Stimulated activated CD4-positive, alpha-beta T cell treated with anti-CD3 and anti-CD28 coated beads, Interleukin-15, amount 100 ng/mL, for 48 hours (primary cell): ENCODE results near the gene PHACTR1.
"Not testable (repeated sequence)": the region's sequence is repeated elsewhere in the genome, so short reads cannot be mapped to it uniquely, and the experiment has no call there.

Experiments
- DNase-seq, 2 donors: peaks; one replicate each; pipeline ENCODE4 v3.0.0-alpha.2; 2020; ENCODE audit warnings: low read depth in 2 of 2

Gene PHACTR1

GRCh38 chr6:13103169-13103568 lies 386.6 kb downstream of the PHACTR1 start:
- no peak for DNase-seq

GRCh38 chr6:13105139-13105538 lies 388.6 kb downstream of the PHACTR1 start:
- no peak for DNase-seq

DNA sequence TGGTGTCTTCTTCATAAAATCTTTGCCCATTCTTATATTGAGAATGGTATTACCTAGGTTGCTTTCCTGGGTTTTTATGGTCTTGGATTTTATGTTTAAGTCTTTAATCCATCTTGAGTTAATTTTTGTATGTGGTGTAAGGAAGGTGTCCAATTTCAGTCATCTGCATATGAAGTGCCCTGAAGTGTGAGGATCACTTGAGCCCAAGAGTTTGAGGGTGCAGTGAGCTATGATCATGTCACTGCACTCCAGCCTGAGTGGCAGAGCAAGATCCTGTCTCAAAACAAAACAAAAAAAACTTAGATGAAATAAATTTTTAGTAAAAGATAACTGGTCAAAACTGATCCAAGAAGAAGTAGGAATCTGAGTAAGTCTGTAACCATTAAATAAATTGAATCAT lies 396.4 kb downstream of the PHACTR1 start:
- no peak for DNase-seq

DNA sequence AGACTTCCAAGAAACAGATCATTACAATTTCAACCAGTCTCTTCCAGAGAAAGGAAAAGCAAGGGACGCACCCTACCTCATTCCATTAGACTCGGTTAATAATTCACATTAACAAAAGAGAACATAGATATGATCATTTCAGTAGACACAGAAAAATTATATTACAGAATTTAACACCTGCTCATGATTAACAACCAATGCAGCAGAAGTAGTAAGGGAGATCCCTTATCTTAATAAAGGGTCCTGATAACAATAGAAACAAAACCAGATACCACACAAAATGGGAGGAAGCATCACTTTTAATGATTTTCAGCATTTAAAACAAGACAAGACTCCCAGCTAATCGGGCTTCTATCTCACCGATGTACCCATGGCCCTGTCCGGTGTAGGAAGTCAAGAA lies 396.8 kb downstream of the PHACTR1 start:
- no peak for DNase-seq

GRCh38 chr6:13113981-13114593 lies 397.5 kb downstream of the PHACTR1 start:
- DNase-seq = no peak

DNA sequence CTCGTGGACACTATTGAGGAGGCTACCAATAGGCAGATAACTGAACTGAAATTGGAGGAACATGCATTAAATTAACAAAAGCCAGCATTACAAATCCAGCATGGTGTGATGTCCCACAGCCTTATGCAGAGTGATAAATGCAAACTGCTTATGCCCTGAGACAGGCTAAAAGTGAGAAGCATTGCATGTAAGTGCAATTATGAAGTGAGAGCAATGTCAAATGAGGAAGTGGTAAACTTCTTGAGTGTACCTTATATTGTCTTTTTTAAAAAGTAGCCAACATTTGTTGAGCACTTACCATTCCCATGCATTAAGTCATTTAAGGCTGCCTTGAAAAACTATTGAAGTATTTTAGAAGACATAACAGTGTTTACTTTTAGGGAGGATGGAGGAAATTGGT lies 399.6 kb downstream of the PHACTR1 start:
- DNase-seq = no peak

- no peak for DNase-seq
Observed at GRCh38 chr6:13117570-13117969, 401.0 kb downstream of the PHACTR1 start.

DNA sequence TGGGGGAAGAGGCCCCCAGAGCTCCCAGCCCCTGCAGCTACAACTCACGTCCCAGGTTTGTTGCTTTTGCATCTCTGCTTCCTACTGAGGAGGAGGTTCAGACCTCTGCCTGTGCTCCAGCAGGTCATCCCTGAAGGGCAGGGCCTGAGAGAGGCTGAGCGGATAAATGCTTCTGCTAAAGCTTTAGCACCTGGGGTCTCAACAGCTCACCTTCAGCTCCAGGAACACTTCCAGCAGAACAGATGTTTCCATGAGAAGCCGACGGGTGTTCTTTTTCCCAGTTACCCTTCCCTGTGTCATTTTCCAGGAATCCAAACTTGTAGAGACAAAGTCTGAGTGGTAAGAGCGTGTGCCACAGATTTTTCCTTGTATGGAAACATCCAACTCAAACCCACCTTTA lies 403.0 kb downstream of the PHACTR1 start:
- DNase-seq = no peak

DNA sequence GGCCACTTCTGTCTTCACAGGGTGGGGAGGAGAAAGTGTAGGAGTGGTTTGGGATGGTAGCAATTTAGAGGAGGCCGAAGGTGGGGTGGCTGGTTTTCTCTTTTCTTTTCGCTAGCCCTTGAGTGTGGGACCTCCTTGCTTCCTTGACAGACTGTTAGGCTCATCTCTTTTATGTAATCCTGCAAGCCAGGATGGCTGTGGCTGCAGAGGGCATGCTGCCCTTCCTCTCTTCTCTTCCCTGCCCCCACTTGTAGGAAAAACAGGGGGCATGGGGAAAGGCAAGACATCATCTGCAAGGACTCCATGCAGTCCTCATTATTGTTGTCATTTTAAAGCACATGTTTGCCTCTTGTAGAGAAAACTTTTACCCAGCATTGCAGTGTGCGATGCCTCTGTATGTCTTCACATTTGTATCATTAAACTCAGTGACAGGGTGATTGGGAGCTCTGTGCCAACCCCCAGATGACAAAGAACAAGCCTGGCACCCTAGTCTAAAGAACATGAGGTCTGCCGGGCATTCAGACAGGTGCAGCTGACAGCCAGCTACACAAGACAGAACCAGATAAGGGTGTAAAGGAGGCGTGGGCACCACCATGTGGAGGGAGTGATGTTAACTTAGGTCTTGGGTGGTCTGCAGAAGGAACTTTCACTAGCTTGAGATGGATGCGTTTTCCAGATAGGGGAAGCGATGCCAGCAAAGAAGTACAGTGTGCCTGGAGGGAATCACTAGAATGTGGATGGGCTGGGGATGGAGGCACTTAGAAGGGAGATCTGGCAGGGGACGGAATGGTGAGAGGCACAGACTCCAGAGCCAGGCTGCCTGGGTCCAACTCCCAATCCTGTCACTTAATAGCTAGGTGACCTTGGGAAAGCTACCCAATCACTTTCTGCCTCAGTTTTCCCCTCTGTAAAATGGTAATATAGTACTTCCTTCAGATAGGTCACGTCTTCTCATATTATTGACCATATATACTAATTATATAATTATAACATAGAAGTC lies 404.2 kb downstream of the PHACTR1 start:
- DNase-seq = no peak

DNA sequence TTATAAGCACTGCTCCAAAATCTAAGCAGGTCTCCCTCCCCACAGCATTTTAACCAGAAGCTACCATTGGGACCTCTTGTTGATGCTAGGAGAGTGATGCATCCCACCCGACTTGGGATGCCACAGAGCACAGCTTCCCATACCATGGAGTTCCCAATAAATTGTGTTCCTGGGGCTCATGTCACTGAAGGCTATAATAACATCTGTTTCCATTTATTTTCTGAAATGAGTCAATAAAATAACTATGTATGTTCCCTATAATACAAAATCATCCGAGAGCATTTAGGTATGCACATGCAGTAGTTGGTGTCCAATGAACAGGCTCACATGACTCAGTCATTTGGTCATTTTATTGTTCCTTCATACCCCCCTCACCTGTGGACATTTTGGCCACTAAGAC lies 407.6 kb downstream of the PHACTR1 start:
- no peak for DNase-seq

DNA sequence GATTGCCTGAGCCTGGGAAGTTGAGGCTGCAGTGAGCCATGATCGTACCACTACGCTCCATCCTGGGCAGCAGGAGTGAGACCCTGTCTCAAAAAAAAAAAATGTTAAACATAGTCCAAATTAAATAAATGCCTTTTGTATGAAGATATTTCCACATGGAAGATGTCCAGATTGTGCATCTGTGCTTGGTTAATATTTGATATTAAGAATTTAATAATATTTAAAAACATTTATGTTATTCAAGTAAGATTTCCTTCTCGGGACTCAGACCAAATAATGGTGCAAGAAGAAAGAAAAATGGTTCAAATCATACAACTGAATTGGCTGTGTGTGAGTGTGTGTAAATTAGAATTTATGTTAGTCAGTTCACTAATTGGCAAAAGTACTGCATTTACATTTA lies 409.3 kb downstream of the PHACTR1 start:
- no peak for DNase-seq

DNA sequence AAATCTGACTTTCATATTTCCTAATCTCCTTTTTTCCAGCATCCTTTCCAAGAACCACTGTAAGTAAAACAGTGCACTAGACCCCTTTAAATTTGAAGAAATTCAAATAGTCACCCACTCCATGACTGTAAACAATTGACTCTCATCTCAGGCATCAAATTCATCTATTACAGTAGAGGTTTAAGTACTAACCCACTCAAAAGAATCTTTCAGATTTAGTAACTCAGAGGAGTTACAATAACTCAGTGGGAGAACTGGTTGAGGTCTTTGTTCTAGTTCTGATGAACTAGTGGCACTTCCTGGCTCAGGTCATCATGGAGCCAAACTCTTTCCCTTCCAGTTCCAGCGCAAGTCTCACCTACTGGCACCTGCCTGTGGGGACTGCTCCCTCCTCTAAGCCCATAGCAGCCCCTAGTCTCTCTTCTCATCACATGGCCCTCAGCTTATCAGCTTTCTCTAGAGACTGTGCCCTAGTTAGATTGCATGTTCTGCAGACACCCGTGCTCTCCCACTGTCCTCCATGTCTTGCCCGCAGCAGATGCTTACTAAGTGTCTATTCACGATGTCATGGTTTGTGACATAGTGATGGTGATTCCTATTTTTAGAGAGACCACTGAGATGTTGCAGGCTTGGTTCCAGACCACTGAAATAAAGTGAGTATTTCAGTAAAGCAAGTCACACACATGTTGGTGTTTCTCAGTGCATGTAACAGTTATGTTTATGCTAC lies 415.5 kb downstream of the PHACTR1 start:
- DNase-seq = no peak

- not testable (repeated sequence) for DNase-seq
Observed at GRCh38 chr6:13133894-13134293, 417.3 kb downstream of the PHACTR1 start.

DNA sequence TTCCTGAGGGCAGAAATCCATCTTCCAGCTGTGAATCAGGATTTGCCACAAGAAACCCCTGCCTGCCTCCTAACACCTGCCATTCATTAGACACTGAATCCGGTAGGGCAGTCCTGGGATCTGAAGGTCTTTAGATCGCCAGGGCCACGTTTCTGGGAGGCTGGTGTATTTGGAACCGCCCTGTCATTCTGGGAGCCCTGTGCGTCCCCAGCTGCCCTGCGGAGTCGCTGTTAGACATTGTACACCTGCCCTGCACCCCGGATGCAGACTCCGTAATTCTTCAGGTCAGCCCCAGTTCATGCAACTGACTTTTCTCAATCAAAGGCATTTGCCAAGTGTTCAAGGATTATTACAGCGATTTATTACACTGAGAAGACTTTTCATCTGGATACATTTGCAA lies 418.6 kb downstream of the PHACTR1 start:
- no peak for DNase-seq

DNA sequence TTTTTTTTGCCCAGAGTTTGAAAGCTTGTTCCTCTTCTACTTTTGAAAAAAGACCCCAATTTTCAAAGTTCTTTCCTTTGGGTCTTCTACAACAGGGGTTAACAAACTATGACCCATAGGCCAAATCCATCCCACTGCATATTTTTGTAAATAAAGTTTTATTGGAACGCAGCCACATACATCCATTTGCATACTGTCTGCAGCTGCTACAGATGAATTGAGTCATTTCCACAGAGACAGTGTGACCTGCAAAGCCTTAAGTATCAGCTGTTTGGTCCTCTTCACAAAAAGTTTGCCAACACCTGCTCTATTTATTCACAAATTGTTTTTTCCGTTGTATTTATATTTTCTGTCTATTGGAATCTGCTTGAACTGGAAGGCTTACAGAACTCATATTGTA lies 422.6 kb downstream of the PHACTR1 start:
- DNase-seq = no peak

- no peak for DNase-seq
Observed at GRCh38 chr6:13140980-13141379, 424.4 kb downstream of the PHACTR1 start.

- no peak for DNase-seq
Observed at GRCh38 chr6:13141387-13141786, 424.8 kb downstream of the PHACTR1 start.

DNA sequence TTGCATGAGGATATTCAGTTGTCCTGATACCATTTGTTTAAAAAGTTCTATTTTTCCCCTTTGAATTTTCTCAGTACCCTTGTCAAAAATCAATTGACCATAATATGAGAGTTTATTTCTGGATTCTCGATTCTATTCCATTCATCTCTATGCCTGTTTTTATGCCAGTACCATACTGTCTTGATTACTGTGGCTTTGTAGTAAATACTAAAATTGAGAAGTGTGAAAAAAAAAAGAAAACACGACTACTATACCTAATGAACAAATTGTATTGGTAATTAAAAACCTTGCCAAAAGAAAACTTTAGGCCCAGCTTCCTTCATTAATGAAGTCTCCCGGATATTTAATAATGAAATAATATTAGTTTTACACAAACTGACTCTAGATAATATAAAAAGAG lies 426.0 kb downstream of the PHACTR1 start:
- DNase-seq = no peak

- no peak for DNase-seq
Observed at GRCh38 chr6:13146442-13146841, 429.9 kb downstream of the PHACTR1 start.

GRCh38 chr6:13147376-13147775 lies 430.8 kb downstream of the PHACTR1 start:
- no peak for DNase-seq

- DNase-seq = no peak
Observed at GRCh38 chr6:13147782-13148181, 431.2 kb downstream of the PHACTR1 start.

DNA sequence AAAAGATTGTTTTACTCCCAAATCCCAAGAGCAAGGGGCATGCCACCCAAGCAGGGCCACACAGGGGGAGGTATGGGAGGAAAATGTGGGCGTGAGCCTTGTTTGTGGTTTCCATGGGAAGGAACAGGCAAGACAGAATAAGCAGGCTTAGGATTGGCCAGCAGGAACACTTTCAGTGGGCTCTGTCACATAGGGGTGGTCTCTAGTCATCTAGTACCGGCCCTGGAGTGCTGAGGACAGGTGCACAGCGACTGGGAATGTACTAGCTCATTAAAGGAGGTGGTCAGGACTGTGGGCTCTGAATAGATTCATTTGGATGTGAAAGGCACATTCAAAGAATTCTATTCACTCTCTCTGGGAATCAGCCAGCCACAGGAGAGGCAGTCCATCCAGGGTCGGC lies 436.2 kb downstream of the PHACTR1 start:
- DNase-seq = no peak

DNA sequence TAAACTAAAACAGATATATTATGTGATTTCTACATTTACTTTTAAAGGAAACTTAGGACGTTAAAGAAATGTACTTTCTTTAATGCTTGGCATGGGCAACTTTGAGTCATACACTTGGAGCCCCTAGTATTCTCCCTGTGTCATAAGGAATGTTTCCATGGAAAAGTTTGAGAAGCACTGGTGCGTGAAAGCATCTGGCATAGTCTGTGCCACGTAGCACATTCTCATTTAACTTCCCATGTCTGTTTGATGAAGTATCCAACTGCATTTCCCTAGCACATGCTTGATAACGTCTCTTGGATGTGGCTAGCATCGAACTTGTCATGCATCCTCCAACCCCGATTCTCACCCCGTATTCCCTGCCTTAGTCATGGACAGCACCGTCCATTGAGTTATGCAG lies 439.8 kb downstream of the PHACTR1 start:
- no peak for DNase-seq
